ENCODE results near the gene KCNJ10. TPM values are rescaled to one million over a fixed set of nuclear protein-coding genes. Genes with fewer than 3 reads are reported as not detected.

KCNJ10 gene
- total and polyA plus RNA-seq, 2 of the 13 experiments (the other 11 are each of a cell fraction or from before 2014, with no cell fraction given) = 4.4 to 10.3 TPM

GRCh38 chr1:159994896-159995295, 75.1 kb downstream of the KCNJ10 start:
- no peak overlapping the region for H3K9ac ChIP-seq (ENCODE audit: insufficient read depth, low read depth, low read length)
- H3K4me2 ChIP-seq (ENCODE audit: low read depth, low read length) = no peak overlapping the region
- CTCF ChIA-PET (ENCODE audit: low intra/inter-chr PET ratio, low total read pairs) = no interaction called here
- H3K9me3 ChIP-seq (ENCODE audit: low read length) = no peaks in the 10 kb centered on the region
- H3K79me2 ChIP-seq (ENCODE audit: insufficient read depth, low read length) = no peaks in the 10 kb centered on the region
- no peak overlapping the region for H3K4me3 ChIP-seq (replicated peaks in 1 of 3; ENCODE audit: insufficient read depth in 1 of 3, low read depth in 2 of 3, low read length in 3 of 3)
- in situ Hi-C loops (cut with HindIII; ENCODE audit: extremely low pct_ligation_motif_present, low pct_unique_long_range_greater_than_20kb) = no loop called here
- H3K27me3 ChIP-seq (ENCODE audit: control insufficient read depth in 1 of 2, insufficient read depth in 2 of 2, low read length in 2 of 2) = no peaks in the 10 kb centered on the region
- no peak for TF ChIP-seq KAT8 (CRISPR knock-in tag; IDR thresholded peaks at IDR 0.05)
- TF ChIP-seq KAT2B (IDR thresholded peaks at IDR 0.05; ENCODE audit: borderline replicate concordance, low read depth, low read length) = no peak
- no peak for TF ChIP-seq ZNF597 (CRISPR knock-in tag; IDR thresholded peaks at IDR 0.05)
- TF ChIP-seq ZGPAT (CRISPR knock-in tag; IDR thresholded peaks at IDR 0.05) = no peak
- no peak for TF ChIP-seq CREM (IDR thresholded peaks at IDR 0.05)
- no peak for TF ChIP-seq CREM (CRISPR knock-in tag; IDR thresholded peaks at IDR 0.05)
- no peak for TF ChIP-seq SCMH1 (CRISPR knock-in tag; IDR thresholded peaks at IDR 0.05; ENCODE audit: borderline replicate concordance)
- no peak for TF ChIP-seq GFI1 (CRISPR knock-in tag; IDR thresholded peaks at IDR 0.05; ENCODE audit: borderline replicate concordance)
- no peak for TF ChIP-seq PHB2 (IDR thresholded peaks at IDR 0.05; ENCODE audit: partially characterized antibody)
- TF ChIP-seq ISL2 (CRISPR knock-in tag; IDR thresholded peaks at IDR 0.05) = no peak
- BruUV-seq (replicated peaks) = no TSS peak
- no peak overlapping the region for H2AFZ ChIP-seq (ENCODE audit: low read length)
- POLR2A ChIA-PET = no interaction called here
- ATAC-seq = no peak
- intact Hi-C loops (cut with micrococcal nuclease; ENCODE audit: unreplicated experiment) = no loop called here
- no peak overlapping the region for H3K27ac ChIP-seq (ENCODE audit: extremely low read length, insufficient read depth, low read length)
- FAIRE-seq = no peak
- no peaks in the 10 kb centered on the region for H3K36me3 ChIP-seq (replicated peaks in 1 of 2; ENCODE audit: control insufficient read depth in 1 of 2, insufficient read depth in 2 of 2, low read length in 2 of 2)
- no peaks in the 10 kb centered on the region for H4K20me1 ChIP-seq (ENCODE audit: insufficient read depth, low read length)
- 18% methylated on average over 2 of the region's 2 CpGs for WGBS (ENCODE audit: low lambda C conversion rate)
- no peak for DNase-seq (ENCODE audit: low spot score)
- H3K4me1 ChIP-seq (ENCODE audit: insufficient read depth, low read length) = peaks cover 8% of the 10 kb centered on the region; the same call in 1 of the 2 replicates

All from HepG2 (cell line).